Ureter (tissue), 1 donor: ENCODE data around the gene MCTS1. TPM values are rescaled to one million over a fixed set of nuclear protein-coding genes. Genes with fewer than 3 reads are reported as not detected.
"Not testable (repeated sequence)": the region's sequence is repeated elsewhere in the genome, so short reads cannot be mapped to it uniquely, and the experiment has no call there.

Experiments used
- DNase-seq: peaks from one replicate; pipeline ENCODE4 v3.0.0-alpha.2; 2020; ENCODE audit warnings: low spot score
- total RNA-seq: library from RNA; stranded (reverse); gene quantifications from one replicate; pipeline ENCODE4 v1.2.4, GENCODE V29; 2023
- donor health status: DM: yes; HTN: yes; CAD: no.

The MCTS1 gene
- total RNA-seq, 1 donor from 2014 or later, result 55.2 TPM

DNA sequence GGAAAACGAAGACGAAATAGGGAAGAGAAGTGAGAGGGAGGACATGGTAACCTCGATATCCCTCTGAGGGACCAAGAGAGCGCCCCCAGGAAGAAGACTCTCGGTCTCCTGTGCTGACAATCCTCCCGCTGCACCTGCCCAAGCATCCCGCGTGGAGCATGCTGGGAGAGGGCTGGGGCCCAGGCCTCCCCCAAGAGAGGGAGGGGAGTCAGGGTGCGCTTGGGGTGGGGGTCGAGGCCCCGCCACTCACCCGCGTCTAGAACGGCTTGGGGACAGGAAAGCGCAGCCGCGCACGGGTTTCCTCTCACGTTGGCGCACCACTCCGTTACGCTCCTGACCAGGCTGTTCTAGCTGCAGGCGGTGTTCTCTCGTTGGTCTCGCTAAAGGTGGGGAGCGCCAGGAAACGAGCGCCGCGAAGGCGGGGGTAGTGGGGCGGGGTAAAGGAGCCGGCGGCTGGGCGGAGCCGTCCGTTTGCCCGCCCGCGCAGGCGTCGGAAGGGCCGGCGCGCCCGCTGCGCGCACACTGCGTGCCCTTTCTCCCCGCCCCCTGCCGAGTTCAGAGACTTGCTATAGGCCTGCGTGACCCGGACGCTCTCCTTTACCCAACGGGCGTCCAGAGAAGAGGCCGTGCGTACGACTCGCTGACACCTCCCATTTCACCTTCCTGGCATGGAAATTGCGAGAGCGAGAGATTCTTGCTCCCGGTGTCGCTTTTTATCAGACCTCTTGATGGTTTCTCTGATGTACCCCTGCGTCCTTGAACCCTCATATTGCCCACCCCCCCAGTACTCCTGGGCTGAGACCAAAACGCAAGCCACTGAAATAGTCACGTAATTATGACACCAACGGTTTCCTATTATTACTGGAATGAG is 26.0 kb downstream of the MCTS1 start, which contains the start of gene C1GALT1C1:
Gene C1GALT1C1, minus strand, starts transcription at position 388 of the 871 bp plus-strand sequence. CDS start 2,888 bp downstream, outside the sequence.
- DNase-seq, result peak; percentile 92

DNA sequence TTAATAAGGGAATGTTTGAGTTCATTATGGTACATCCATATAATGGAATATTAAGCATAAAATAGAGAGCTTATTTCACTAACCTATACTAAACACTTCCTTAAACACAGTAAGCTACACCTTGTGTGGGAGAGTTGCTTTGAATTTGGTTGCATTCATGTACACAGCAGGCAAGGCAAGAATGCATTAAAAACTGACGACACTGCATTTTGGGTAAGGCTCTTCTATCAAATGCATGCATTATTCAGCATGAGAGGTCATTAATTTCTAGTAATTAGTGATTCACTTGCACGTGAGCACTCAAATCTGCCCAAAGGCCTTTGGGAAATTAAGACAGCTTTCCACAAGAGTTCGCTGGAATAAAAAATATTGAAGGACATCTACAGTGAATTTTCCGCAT is 34.7 kb downstream of the MCTS1 start:
- DNase-seq, result no peak

DNA sequence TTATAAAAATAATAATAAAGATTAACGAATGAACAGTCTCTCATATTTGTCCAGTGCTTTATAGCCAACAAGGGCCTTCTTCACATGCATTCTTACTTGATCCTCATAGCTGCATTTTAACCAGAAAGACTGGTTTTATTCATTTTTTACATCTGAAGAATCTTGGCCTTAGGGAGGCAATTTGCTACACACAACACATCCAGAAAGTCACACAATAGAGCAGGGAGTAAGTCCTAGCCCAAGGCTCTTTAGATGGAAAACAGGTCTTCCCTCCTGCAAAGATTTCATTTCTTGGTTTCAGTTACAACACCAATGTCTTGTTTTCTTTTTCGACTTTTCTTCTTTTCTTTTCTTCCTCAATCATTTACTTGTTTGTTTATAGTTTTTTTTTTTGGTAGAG is 39.0 kb downstream of the MCTS1 start:
- no peak for DNase-seq

DNA sequence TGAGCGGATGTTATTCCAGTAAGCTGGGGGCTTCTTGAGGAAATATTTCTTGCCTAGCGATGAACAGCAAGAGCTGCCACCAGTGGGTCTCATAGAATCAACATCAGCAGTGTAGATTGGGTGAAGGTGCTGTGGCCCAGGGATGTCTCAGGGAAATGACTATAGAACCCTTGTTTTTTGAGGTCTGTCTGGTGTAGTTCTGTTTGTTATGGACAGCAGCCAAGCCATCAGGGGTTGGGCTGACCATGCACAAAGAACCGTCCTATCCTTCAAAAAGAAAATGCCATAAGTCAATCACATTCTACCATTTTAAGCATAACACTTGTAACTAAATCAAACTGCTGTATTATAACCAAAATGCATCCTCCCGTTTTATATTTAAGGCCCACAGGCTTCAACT is 43.2 kb downstream of the MCTS1 start:
- DNase-seq, result no peak

DNA sequence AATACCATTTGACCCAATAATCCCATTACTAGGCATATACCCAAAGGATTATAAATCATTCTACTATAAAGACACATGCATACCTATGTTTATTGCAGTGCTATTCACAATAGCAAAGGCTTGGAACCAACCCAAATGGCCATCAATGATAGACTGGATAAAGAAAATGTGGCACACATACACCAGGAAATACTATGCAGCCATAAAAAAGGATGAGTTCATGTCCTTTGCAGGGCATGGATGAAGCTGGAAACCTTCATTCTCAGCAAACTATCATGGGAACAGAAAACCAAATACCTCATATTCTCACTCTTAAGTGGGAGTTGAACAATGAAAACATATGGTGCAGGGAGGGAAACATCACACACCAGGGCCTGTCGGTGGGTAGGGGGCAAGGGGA is 48.4 kb downstream of the MCTS1 start:
- DNase-seq, result not testable (repeated sequence)

DNA sequence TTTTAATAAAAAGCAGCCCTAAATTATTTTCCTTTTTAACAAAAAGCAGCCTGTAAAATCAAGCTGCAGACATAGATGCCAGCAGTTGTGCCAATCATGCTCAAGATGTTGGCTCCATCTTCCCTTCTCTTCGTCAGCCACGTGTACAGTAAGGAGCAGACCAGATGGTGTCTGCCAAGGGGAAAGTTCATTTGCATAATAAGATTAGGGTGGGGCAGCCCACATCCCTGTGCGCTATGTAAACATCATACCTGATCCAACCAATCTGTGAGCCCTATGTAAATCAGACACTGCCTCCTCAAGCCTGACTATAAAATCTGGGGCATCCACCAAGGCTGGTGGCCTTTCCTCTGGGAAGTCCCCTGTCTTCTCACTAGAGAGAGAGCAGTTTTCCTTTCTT is 49.1 kb downstream of the MCTS1 start:
- DNase-seq, result no peak

DNA sequence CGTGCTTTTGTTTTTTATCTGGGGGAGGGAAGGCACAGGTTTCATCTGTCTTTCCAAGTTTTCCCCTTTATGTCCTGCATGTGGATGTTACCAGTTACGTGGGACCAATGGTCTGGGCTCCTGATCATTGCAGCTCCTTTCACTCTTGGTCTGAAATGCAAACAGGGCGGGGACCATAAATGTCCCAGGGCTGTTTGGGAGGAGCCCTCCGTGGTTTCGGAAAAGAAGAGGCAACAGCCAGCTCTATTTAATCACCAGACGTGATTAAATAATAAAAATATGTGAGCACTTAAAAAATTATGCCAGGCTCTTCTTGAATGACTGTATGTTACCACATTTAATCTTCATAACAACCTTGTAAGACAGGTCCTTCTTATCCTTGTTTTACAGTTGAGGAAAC is 56.7 kb downstream of the MCTS1 start:
- no peak for DNase-seq

Other genes with a start within 250 kb of the MCTS1 start
- not detected for gene ATP1B4, start 242.0 kb upstream of the MCTS1 start, total RNA-seq
- gene LAMP2, start 134.8 kb upstream of the MCTS1 start, total RNA-seq, result 82.3 TPM
- 40.1 TPM for gene CUL4B, start 43.1 kb upstream of the MCTS1 start, total RNA-seq
- 22.4 TPM for gene C1GALT1C1, start 26.0 kb downstream of the MCTS1 start, total RNA-seq